IPS-18c (cell line): ENCODE measurements around the gene TCTN2.

Source experiments
- H3K4me3 ChIP-seq: 2 replicates; pipeline ENCODE4 v1.7.0; 2013; ENCODE audit warnings: low read depth, mild to moderate bottlenecking, low read length, moderate library complexity; ENCODE audit not compliant: insufficient read depth
- H3K9me3 ChIP-seq: one replicate; pipeline ENCODE4 v1.6.1; 2013; ENCODE audit warnings: mild to moderate bottlenecking, low read length, moderate library complexity; ENCODE audit not compliant: control insufficient read depth, insufficient read depth

The TCTN2 gene

DNA sequence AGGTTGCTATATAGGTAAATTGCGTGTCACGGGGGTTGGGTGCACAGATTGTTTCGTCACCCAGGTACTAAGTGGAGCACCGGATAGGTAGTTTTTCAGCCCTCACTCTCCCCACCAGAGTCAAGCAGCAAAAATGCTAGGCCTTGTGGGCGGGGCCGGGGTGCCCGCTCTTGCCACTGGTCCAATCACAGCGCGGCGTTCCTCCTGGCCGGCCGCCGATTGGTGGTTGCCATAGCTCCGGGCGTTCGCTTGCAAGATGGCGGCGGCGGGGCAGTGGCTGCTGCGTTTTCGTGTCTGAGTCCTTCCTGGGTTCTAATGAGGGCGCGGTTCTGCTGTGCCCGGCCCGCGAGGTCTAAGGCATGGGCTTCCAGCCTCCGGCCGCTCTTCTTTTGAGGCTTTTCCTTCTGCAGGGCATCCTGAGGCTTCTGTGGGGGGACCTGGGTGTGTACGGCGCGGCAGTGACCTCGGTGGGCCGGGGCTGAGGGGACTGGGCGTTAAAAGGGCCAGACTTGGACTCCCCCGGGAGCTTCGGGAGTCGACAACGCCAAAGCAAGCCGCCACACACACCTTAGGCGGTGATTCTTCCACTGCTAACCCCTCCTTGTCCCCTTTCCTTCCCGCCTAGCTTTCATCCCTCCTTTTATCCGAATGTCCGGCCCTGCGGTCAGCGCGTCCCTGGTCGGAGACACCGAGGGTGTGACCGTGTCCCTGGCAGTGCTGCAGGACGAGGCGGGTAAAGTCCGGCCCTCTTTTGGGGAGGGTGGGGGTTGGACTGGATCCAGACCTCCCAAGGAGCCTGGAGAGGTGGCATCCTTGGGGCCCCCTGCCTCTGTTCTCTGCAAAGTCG, at the start of gene TCTN2:
Gene TCTN2 (plus strand): TSS at position 232 of the 847 bp plus-strand sequence. CDS start 128 bp downstream, at position 360.
- H3K9me3 ChIP-seq: no peaks in the 10 kb centered on the region
- peak within 1 kb of the TSS; percentile 77 for H3K4me3 ChIP-seq

- Histone ChIP-seq H3K4me3 (no peak overlapping the region), H3K9me3 (no peaks in the 10 kb centered on the region)
These were observed 49.0 kb upstream of the TCTN2 start for GRCh38 chr12:123621619-123622530.

- Histone ChIP-seq H3K4me3 (peak within 1 kb of the TSS; percentile 96), H3K9me3 (no peaks in the 10 kb centered on the region)
These were observed 37.4 kb upstream of the TCTN2 start, which contains the start of the genes EIF2B1 and GTF2H3 for GRCh38 chr12:123633379-123634141. Gene EIF2B1, minus strand, starts transcription at chr12:123633686. Its CDS starts 129 bp downstream, at chr12:123633557. Gene GTF2H3, plus strand, starts transcription at chr12:123633829. Its CDS starts 31 bp downstream, at chr12:123633860.

- H3K4me3 ChIP-seq: peak overlapping the region; percentile 96
- H3K9me3 ChIP-seq: no peaks in the 10 kb centered on the region
These were observed 36.8 kb upstream of the TCTN2 start for GRCh38 chr12:123634142-123634561.

DNA sequence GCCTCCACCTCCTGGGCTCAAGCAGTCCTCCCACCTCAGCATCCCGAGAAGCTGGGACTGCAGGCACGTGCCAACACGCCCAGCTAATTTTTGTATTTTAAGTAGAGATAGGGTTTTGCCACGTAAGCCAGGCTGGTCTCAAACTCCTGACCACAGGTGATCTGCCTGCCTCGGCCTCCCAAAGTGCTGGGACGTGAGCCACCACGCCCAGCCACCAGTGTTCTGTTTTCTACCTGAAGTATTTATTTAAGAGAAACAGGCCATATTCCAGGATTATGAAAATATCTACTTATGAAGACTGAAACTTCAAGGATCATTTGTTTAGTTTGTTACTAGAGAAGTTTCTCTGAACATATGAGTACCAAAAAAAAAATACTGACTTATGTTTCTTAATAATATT, 27.0 kb upstream of the TCTN2 start:
- H3K4me3 ChIP-seq: no peak overlapping the region

DNA sequence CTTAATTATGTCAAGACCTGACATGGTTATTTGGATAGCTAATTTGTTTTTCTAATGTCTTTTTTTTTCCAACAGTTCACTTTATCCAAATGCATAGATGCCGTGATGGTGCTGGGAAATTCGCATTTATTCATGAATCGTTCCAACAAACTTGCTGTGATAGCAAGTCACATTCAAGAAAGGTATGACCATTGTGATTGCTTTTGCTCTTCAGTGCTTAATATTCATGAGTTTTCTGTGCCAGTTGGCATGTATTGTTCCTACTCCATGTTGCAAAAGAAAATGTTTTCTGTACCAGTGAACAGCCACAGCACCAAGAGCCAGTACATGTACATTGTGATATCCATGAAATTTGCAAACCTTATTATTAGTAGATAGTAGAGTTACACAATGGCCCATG, 25.5 kb upstream of the TCTN2 start:
- Histone ChIP-seq H3K4me3 (no peak overlapping the region), H3K9me3 (no peaks in the 10 kb centered on the region)

More for the DNA sequence above, 27.0 kb upstream of the TCTN2 start:
- no peaks in the 10 kb centered on the region for H3K9me3 ChIP-seq

- H3K9me3 ChIP-seq: no peaks in the 10 kb centered on the region
- no peak overlapping the region for H3K4me3 ChIP-seq
These were observed 25.0 kb upstream of the TCTN2 start for GRCh38 chr12:123645878-123646277.

- no peak overlapping the region for H3K4me3 ChIP-seq
- H3K9me3 ChIP-seq: no peaks in the 10 kb centered on the region
These were observed 22.5 kb upstream of the TCTN2 start for GRCh38 chr12:123648401-123648800.

- no peak overlapping the region for H3K4me3 ChIP-seq
- no peaks in the 10 kb centered on the region for H3K9me3 ChIP-seq
These were observed 16.7 kb upstream of the TCTN2 start for GRCh38 chr12:123654129-123654701.

- Histone ChIP-seq H3K9me3 (no peaks in the 10 kb centered on the region), H3K4me3 (no peak overlapping the region)
These were observed 15.5 kb upstream of the TCTN2 start for GRCh38 chr12:123655420-123655819.

DNA sequence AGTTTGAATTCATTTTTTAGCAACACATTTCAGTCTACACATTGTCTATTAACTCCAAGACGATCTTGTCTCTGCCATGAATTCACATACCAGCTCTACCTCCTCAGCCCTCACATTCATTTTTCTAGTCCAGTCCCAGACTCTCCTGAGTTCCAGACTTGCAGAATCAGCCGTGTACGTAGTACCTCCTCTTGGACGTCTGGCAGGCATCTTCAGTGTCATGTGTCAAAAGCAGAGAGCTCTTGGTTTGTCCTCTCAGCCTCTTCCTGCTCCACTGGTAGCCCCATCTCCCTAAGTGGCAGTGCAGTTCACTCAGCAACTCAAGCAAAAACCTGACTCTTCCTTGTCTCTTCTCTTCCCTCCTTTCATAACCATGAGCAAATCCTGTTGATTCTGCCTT, 14.5 kb upstream of the TCTN2 start:
- Histone ChIP-seq H3K4me3 (no peak overlapping the region), H3K9me3 (no peaks in the 10 kb centered on the region)

DNA sequence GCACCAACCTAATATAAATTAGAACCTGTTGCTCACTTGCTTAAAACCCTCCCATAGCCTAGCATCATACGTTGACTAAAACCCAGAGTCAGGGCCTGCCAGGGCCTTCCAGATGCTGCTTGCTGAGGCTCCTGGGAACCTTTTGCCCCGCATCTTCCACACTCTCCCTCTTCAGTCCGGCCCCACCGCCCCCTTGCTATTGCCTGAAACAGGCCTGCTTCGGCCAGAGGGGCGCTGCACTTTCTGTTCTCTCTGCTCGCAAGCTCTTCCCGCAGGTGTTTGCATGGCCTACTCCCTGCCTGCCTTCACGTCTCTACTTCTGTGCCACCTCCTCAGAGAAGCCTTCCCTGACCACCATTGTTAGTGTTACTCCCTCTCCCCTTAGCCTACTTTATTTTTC, 13.7 kb upstream of the TCTN2 start:
- no peak overlapping the region for H3K4me3 ChIP-seq
- no peaks in the 10 kb centered on the region for H3K9me3 ChIP-seq

GRCh38 chr12:123659996-123660727, 10.8 kb upstream of the TCTN2 start:
- Histone ChIP-seq H3K4me3 (no peak overlapping the region), H3K9me3 (no peaks in the 10 kb centered on the region)

DNA sequence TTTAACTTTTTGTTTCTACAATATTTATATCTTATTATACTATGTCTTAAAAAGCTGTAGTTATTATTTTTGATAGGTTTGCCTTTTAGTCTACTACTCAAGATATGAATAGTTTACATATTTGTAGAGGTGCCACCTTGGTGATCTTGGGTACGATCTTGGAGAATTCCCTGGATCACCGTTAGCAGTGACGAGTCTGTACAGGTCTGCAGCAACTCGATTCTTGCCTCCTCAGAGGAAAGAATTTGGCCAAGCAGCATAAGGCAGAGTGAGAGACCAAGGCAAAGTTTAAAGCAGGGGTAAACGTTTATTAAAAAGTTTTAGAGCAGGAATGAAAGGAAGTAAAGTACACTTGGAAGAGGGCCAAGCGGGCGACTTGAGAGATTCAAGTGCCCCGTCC, 3.1 kb upstream of the TCTN2 start:
- H3K9me3 ChIP-seq: no peaks in the 10 kb centered on the region

GRCh38 chr12:123671876-123672275, 963 bp downstream of the TCTN2 start:
- Histone ChIP-seq H3K9me3 (no peaks in the 10 kb centered on the region), H3K4me3 (peak overlapping the region; percentile 77; the same call in 1 of the 2 replicates)

More for the DNA sequence above, 3.1 kb upstream of the TCTN2 start:
- H3K4me3 ChIP-seq: no peak overlapping the region

- Histone ChIP-seq H3K9me3 (no peaks in the 10 kb centered on the region), H3K4me3 (no peak overlapping the region)
These were observed 4.5 kb downstream of the TCTN2 start for GRCh38 chr12:123675436-123675835.
